ENCODE measurements around the gene DCD.

DCD gene

GRCh38 chr12:54606556-54606955 is 41.6 kb downstream of the DCD start:
- DNase-seq (ENCODE audit: low read depth) = no peak

- DNase-seq (ENCODE audit: low read depth) = no peak
Observed at GRCh38 chr12:54605138-54605970, 42.8 kb downstream of the DCD start.

GRCh38 chr12:54604436-54604835 is 43.7 kb downstream of the DCD start:
- DNase-seq (ENCODE audit: low read depth) = no peak

- no peak for DNase-seq (ENCODE audit: low read depth)
Observed at GRCh38 chr12:54603872-54604271, 44.3 kb downstream of the DCD start.

- peak; percentile 52 for DNase-seq (ENCODE audit: low read depth)
Observed at GRCh38 chr12:54603173-54603814, 44.9 kb downstream of the DCD start.

- no peak for DNase-seq (ENCODE audit: low read depth)
Observed at GRCh38 chr12:54602661-54603060, 45.5 kb downstream of the DCD start.

- no peak for DNase-seq (ENCODE audit: low read depth)
Observed at GRCh38 chr12:54601841-54602240, 46.3 kb downstream of the DCD start.

GRCh38 chr12:54598970-54599369 is 49.2 kb downstream of the DCD start:
- no peak for DNase-seq (ENCODE audit: low read depth)

GRCh38 chr12:54596526-54596946 is 51.6 kb downstream of the DCD start:
- peak; percentile 20 for DNase-seq (ENCODE audit: low read depth)

GRCh38 chr12:54595471-54595870 is 52.7 kb downstream of the DCD start:
- DNase-seq (ENCODE audit: low read depth) = no peak
